Ishikawa (cell line): ENCODE data around the gene YTHDF2.

Experiments
- CEBPB ChIP-seq: IDR thresholded peaks from 2 replicates; pipeline ENCODE4 v1.6.1; 2012
- CREB1 ChIP-seq: IDR thresholded peaks from 2 replicates; pipeline ENCODE4 v1.6.1; 2012; ENCODE audit warnings: low read depth
- EGR1 ChIP-seq: IDR thresholded peaks from 2 replicates; pipeline ENCODE4 v1.6.1; 2012
- EP300 ChIP-seq: IDR thresholded peaks from 2 replicates; pipeline ENCODE4 v1.6.1; 2012; ENCODE audit warnings: borderline replicate concordance
- FOXM1 ChIP-seq: IDR thresholded peaks from 2 replicates; pipeline ENCODE4 v1.6.1; 2012; ENCODE audit warnings: low read depth, borderline replicate concordance
- MAX ChIP-seq: IDR thresholded peaks from 2 replicates; pipeline ENCODE4 v1.6.1; 2012
- NFIC ChIP-seq: IDR thresholded peaks from 2 replicates; pipeline ENCODE4 v1.6.1; 2012
- RAD21 ChIP-seq: IDR thresholded peaks from 2 replicates; pipeline ENCODE4 v1.6.1; 2012; ENCODE audit warnings: low read depth
- REST ChIP-seq: IDR thresholded peaks from 2 replicates; pipeline ENCODE4 v1.6.1; 2012; ENCODE audit warnings: low read depth, mild to moderate bottlenecking
- TAF1 ChIP-seq: IDR thresholded peaks from 2 replicates; pipeline ENCODE4 v1.6.1; 2012; ENCODE audit warnings: low read depth, mild to moderate bottlenecking
- TCF12 ChIP-seq: IDR thresholded peaks from 2 replicates; pipeline ENCODE4 v1.6.1; 2012; ENCODE audit warnings: low read depth
- TEAD4 ChIP-seq: IDR thresholded peaks from 2 replicates; pipeline ENCODE4 v1.6.1; 2012
- USF1 ChIP-seq: IDR thresholded peaks from 2 replicates; pipeline ENCODE4 v1.6.1; 2012
- YY1 ChIP-seq: IDR thresholded peaks from 2 replicates; pipeline ENCODE4 v1.6.1; 2012; ENCODE audit warnings: low read depth
- ZBTB7A ChIP-seq: IDR thresholded peaks from 2 replicates; pipeline ENCODE4 v1.6.1; 2012; ENCODE audit warnings: low read depth

Gene YTHDF2

GRCh38 chr1:28750771-28751294, 14.1 kb downstream of the YTHDF2 start:
- TF ChIP-seq TEAD4, result 0 out of 2 replicates have a peak, but pooled peaks have one; percentile 2

- TF ChIP-seq CEBPB (no peak), NFIC (0 out of 2 replicates have a peak, but pooled peaks have one; percentile 26)
Observed at GRCh38 chr1:28751315-28752060, 14.7 kb downstream of the YTHDF2 start.

GRCh38 chr1:28755701-28756100, 19.0 kb downstream of the YTHDF2 start:
- TF ChIP-seq EP300, result no peak
- TF ChIP-seq FOXM1, result no peak
- no peak for TF ChIP-seq TAF1
- TF ChIP-seq TEAD4, result no peak
- no peak for TF ChIP-seq YY1
- no peak for TF ChIP-seq MAX
- no peak for TF ChIP-seq RAD21
- no peak for TF ChIP-seq ZBTB7A

GRCh38 chr1:28756846-28757245, 20.1 kb downstream of the YTHDF2 start:
- TF ChIP-seq NFIC (no peak), TAF1 (no peak), MAX (no peak), TEAD4 (no peak), CREB1 (no peak), EP300 (no peak)

- TF ChIP-seq REST (no peak), NFIC (no peak), TEAD4 (no peak), ZBTB7A (no peak), EP300 (no peak), TAF1 (no peak)
Observed at GRCh38 chr1:28758420-28758819, 21.7 kb downstream of the YTHDF2 start.

- TF ChIP-seq FOXM1, result no peak
- TF ChIP-seq TCF12, result no peak
- no peak for TF ChIP-seq CREB1
Observed at GRCh38 chr1:28759257-28759656, 22.5 kb downstream of the YTHDF2 start.

- TF ChIP-seq TCF12 (no peak), CEBPB (no peak), TEAD4 (no peak; the same call in 1 of the 2 replicates), NFIC (no peak)
Observed at GRCh38 chr1:28761189-28761588, 24.4 kb downstream of the YTHDF2 start.

GRCh38 chr1:28766532-28767183, 29.9 kb downstream of the YTHDF2 start:
- TF ChIP-seq FOXM1 (no peak), CEBPB (no peak), TAF1 (no peak), CREB1 (no peak), RAD21 (no peak), TEAD4 (no peak), EGR1 (no peak), MAX (no peak)

GRCh38 chr1:28770601-28771165, 33.9 kb downstream of the YTHDF2 start:
- TF ChIP-seq MAX (no peak), NFIC (no peak), YY1 (no peak), CEBPB (no peak), EP300 (no peak), USF1 (no peak), CREB1 (no peak), TEAD4 (no peak), FOXM1 (no peak), TAF1 (no peak)
